IMR-90 (cell line): ENCODE data around the gene TMEM143. TPM values are rescaled to one million over a fixed set of nuclear protein-coding genes. Genes with fewer than 3 reads are reported as not detected.

Source experiments
- ATAC-seq: fragments of 200-7000 bp; cut with Tn5 transposase; 2 replicates; pipeline ENCODE4 v1.9.1; 2020; ENCODE audit warnings: low read depth, mild to moderate bottlenecking, moderate library complexity
- BruUV-seq: library from RNA; stranded (reverse); fragments of 400-500 nt; replicated peaks from 2 replicates; lab custom pipeline; 2021; lab: Mats Ljungman, UMichigan
- CTCF ChIA-PET: fragments of 300-600 bp; formaldehyde crosslinking; extraction: SDS; loops from one replicate; lab custom pipeline; 2021; ENCODE audit warnings: antibody characterized with exemption; lab: Yijun Ruan, JAX
- POLR2A ChIA-PET: fragments of 300-600 bp; sonication (Branson Sonifier 250); formaldehyde crosslinking; loops from one replicate; lab custom pipeline; 2022; ENCODE audit warnings: antibody characterized with exemption; ENCODE audit not compliant: unreplicated experiment; lab: Charles Lee
- DNase-seq: peaks from one replicate; pipeline ENCODE4 v3.0.0; 2013
- H2AFZ ChIP-seq: replicated peaks from 2 replicates; pipeline ENCODE3; 2013; ENCODE audit warnings: low read length, mild to moderate bottlenecking; ENCODE audit not compliant: poor library complexity
- H2AK5ac ChIP-seq: 2 replicates; pipeline ENCODE4 v1.6.1; 2013; ENCODE audit warnings: low read depth, low read length, inconsistent platforms
- H2AK9ac ChIP-seq: replicated peaks from 2 replicates; pipeline ENCODE3; 2013; ENCODE audit warnings: mild to moderate bottlenecking, low read depth, low read length, moderate library complexity; ENCODE audit not compliant: poor library complexity
- H2BK120ac ChIP-seq: 2 replicates; pipeline ENCODE4 v1.6.1; 2013; ENCODE audit warnings: low read depth, low read length, inconsistent platforms
- H2BK15ac ChIP-seq: 3 replicates; pipeline ENCODE4 v1.6.1; 2013; ENCODE audit warnings: low read depth, low read length, inconsistent platforms
- H2BK20ac ChIP-seq: 2 replicates; pipeline ENCODE4 v1.6.1; 2013; ENCODE audit warnings: low read depth, mild to moderate bottlenecking, inconsistent platforms, low read length, moderate library complexity
- H2BK5ac ChIP-seq: 2 replicates; pipeline ENCODE4 v1.6.1; 2013; ENCODE audit warnings: mild to moderate bottlenecking, low read depth, low read length, inconsistent platforms; ENCODE audit not compliant: poor library complexity, severe bottlenecking
- H3K14ac ChIP-seq: replicated peaks from 2 replicates; pipeline ENCODE4 v1.6.1; 2013; ENCODE audit warnings: low read depth, low read length, inconsistent platforms
- H3K18ac ChIP-seq: 2 replicates; pipeline ENCODE4 v1.6.1; 2013; ENCODE audit warnings: low read depth, low read length, control low read depth
- H3K23ac ChIP-seq: 2 replicates; pipeline ENCODE4 v1.6.1; 2013; ENCODE audit warnings: low read depth, low read length, inconsistent platforms
- H3K27ac ChIP-seq: 2 replicates; pipeline ENCODE4 v1.5.1; 2013; ENCODE audit warnings: mild to moderate bottlenecking, control low read depth, low read length; ENCODE audit not compliant: insufficient read depth
- H3K27me3 ChIP-seq: 2 replicates; pipeline ENCODE4 v1.6.1; 2013; ENCODE audit warnings: low read length; ENCODE audit not compliant: control insufficient read depth, insufficient read depth
- H3K36me3 ChIP-seq: 2 replicates; pipeline ENCODE4 v1.6.1; 2013; ENCODE audit warnings: low read length, mixed read lengths; ENCODE audit not compliant: control insufficient read depth, insufficient read depth
- H3K4ac ChIP-seq: 2 replicates; pipeline ENCODE4 v1.6.1; 2013; ENCODE audit warnings: low read depth, low read length, inconsistent platforms
- H3K4me1 ChIP-seq: 2 replicates; pipeline ENCODE4 v1.6.1; 2013; ENCODE audit warnings: low read length, mixed read lengths; ENCODE audit not compliant: control insufficient read depth, insufficient read depth
- H3K4me2 ChIP-seq: 2 replicates; pipeline ENCODE4 v1.6.1; 2013; ENCODE audit warnings: low read depth, mild to moderate bottlenecking, control low read depth, low read length, moderate library complexity
- H3K4me3 ChIP-seq: 2 replicates; pipeline ENCODE4 v1.5.1; 2013; ENCODE audit warnings: low read depth, mild to moderate bottlenecking, control low read depth, low read length, moderate library complexity; ENCODE audit not compliant: insufficient read depth
- H3K56ac ChIP-seq: 2 replicates; pipeline ENCODE4 v1.6.1; 2013; ENCODE audit warnings: low read length, inconsistent platforms; ENCODE audit not compliant: insufficient read depth; ENCODE audit errors: extremely low read depth
- H3K79me1 ChIP-seq, 2 experiments: 2 replicates each; pipeline ENCODE4 v1.6.1; 2013; ENCODE audit warnings: low read length in 2 of 2, inconsistent platforms in 1 of 2, low read depth in 1 of 2
- H3K9ac ChIP-seq: 2 replicates; pipeline ENCODE4 v1.6.1; 2013; ENCODE audit warnings: low read depth, low read length, control low read depth
- H3K9me1 ChIP-seq: 2 replicates; pipeline ENCODE4 v1.6.1; 2013; ENCODE audit warnings: low read length, inconsistent platforms; ENCODE audit not compliant: insufficient read depth
- H3K9me3 ChIP-seq: 2 replicates; pipeline ENCODE4 v1.6.1; 2013; ENCODE audit warnings: low read length; ENCODE audit not compliant: control insufficient read depth, insufficient read depth
- H4K20me1 ChIP-seq: 2 replicates; pipeline ENCODE4 v1.6.1; 2013; ENCODE audit warnings: low read length, inconsistent platforms; ENCODE audit not compliant: insufficient read depth
- H4K5ac ChIP-seq: 2 replicates; pipeline ENCODE4 v1.6.1; 2013; ENCODE audit warnings: mild to moderate bottlenecking, low read depth, low read length, control low read depth
- H4K8ac ChIP-seq, 2 experiments: 2 replicates each; pipeline ENCODE4 v1.6.1; 2013; ENCODE audit warnings: low read depth in 2 of 2, low read length in 2 of 2, control low read depth in 1 of 2, inconsistent platforms in 1 of 2
- H4K91ac ChIP-seq: 2 replicates; pipeline ENCODE4 v1.6.1; 2013; ENCODE audit warnings: low read depth, low read length, inconsistent platforms; ENCODE audit not compliant: insufficient read depth
- BHLHE40 ChIP-seq: fragments of 150-350 bp; IDR thresholded peaks from 2 replicates; pipeline ENCODE4 v1.6.1; 2016; ENCODE audit warnings: mild to moderate bottlenecking, low read depth, low read length
- CEBPB ChIP-seq: IDR thresholded peaks from 2 replicates; pipeline ENCODE4 v1.6.1; 2012; ENCODE audit warnings: low read depth, low read length, improper control_type of control experiment
- CHD1 ChIP-seq: IDR thresholded peaks from 2 replicates; pipeline ENCODE4 v1.6.1; 2012; ENCODE audit warnings: low read depth, low read length, improper control_type of control experiment
- FOS ChIP-seq: fragments of 150-350 bp; IDR thresholded peaks from 2 replicates; pipeline ENCODE4 v1.6.1; 2016; ENCODE audit warnings: low read depth, low read length
- MAFK ChIP-seq: IDR thresholded peaks from 2 replicates; pipeline ENCODE4 v1.6.1; 2012; ENCODE audit warnings: low read depth, low read length, improper control_type of control experiment
- MAZ ChIP-seq: IDR thresholded peaks from 2 replicates; pipeline ENCODE4 v1.6.1; 2012; ENCODE audit warnings: low read depth, mild to moderate bottlenecking, low read length, improper control_type of control experiment, moderate library complexity, borderline replicate concordance
- MXI1 ChIP-seq: IDR thresholded peaks from 2 replicates; pipeline ENCODE4 v1.6.1; 2012; ENCODE audit warnings: low read depth, mild to moderate bottlenecking, low read length, moderate library complexity, borderline replicate concordance
- NFE2L2 ChIP-seq: fragments of 150-350 bp; IDR thresholded peaks from 2 replicates; pipeline ENCODE4 v1.6.1; 2016; ENCODE audit warnings: low read depth, mild to moderate bottlenecking, low read length
- POLR2A ChIP-seq: IDR thresholded peaks from 2 replicates; pipeline ENCODE4 v1.6.1; 2012; ENCODE audit warnings: mild to moderate bottlenecking, low read depth, low read length
- RAD21 ChIP-seq: IDR thresholded peaks from 2 replicates; pipeline ENCODE4 v1.6.1; 2012; ENCODE audit warnings: low read length, improper control_type of control experiment
- RCOR1 ChIP-seq: IDR thresholded peaks from 2 replicates; pipeline ENCODE4 v1.6.1; 2012; ENCODE audit warnings: mild to moderate bottlenecking, low read length, improper control_type of control experiment; ENCODE audit not compliant: insufficient replicate concordance
- SMC3 ChIP-seq: fragments of 150-350 bp; IDR thresholded peaks from 2 replicates; pipeline ENCODE4 v1.6.1; 2016; ENCODE audit warnings: low read depth, mild to moderate bottlenecking, antibody characterized with exemption, low read length, moderate library complexity
- WGBS, 2 experiments: methylation state at CpG; one replicate each; pipeline versions ENCODE4 v1.1.5 to v1.1.7; 2013; ENCODE audit warnings: missing lambda C conversion rate in 2 of 2; ENCODE audit not compliant: insufficient read length in 1 of 2; ENCODE audit errors: extremely low coverage in 2 of 2; 5-methylcytosine and 5-hydroxymethylcytosine counted together
- dilution Hi-C: fragments of 300-500 bp; cut with HindIII; formaldehyde crosslinking; loops from one replicate; pipeline ENCODE4 v1.14.3; 2018; ENCODE audit warnings: low sequenced_read_pairs; ENCODE audit not compliant: unreplicated experiment
- in situ Hi-C: fragments of 300-500 bp; cut with MboI; formaldehyde crosslinking; loops from 3 replicates; pipeline ENCODE4 v1.14.3; 2019; ENCODE audit warnings: low sequenced_read_pairs, inconsistent platforms, mixed read lengths
- intact Hi-C: fragments of 100-400 bp; cut with micrococcal nuclease; formaldehyde crosslinking; loops from 2 replicates; pipeline ENCODE4 v1.10.0; 2022
- polyA plus RNA-seq, 3 experiments: library from polyadenylated mRNA; depleted of rRNA; stranded (reverse); fragments of >200 nt; gene quantifications; 2 replicates each; pipeline ENCODE4 v1.2.3, GENCODE V29; 2012; ENCODE audit warnings: low replicate concordance in 1 of 3
- total RNA-seq: library from RNA; depleted of rRNA; stranded (reverse); fragments of >200 nt; gene quantifications from 2 replicates; pipeline ENCODE4 v1.2.3, GENCODE V29; 2012
- TF ChIP-seq, protein P1 (sequence below): conservative IDR thresholded peaks from 2 replicates; pipeline ENCODE4 v1.5.1; 2012; ENCODE audit warnings: mild to moderate bottlenecking, low read depth, low read length, improper control_type of control experiment
- TF ChIP-seq, protein P2 (sequence below): fragments of 150-350 bp; IDR thresholded peaks from 2 replicates; pipeline ENCODE4 v1.6.1; 2016; ENCODE audit warnings: low read depth, mild to moderate bottlenecking, low read length, moderate library complexity, borderline replicate concordance

TMEM143 gene
- total and polyA plus RNA-seq, 2 of the 4 experiments (the other 2 are of a cell fraction) = 1.3 to 7.6 TPM

DNA sequence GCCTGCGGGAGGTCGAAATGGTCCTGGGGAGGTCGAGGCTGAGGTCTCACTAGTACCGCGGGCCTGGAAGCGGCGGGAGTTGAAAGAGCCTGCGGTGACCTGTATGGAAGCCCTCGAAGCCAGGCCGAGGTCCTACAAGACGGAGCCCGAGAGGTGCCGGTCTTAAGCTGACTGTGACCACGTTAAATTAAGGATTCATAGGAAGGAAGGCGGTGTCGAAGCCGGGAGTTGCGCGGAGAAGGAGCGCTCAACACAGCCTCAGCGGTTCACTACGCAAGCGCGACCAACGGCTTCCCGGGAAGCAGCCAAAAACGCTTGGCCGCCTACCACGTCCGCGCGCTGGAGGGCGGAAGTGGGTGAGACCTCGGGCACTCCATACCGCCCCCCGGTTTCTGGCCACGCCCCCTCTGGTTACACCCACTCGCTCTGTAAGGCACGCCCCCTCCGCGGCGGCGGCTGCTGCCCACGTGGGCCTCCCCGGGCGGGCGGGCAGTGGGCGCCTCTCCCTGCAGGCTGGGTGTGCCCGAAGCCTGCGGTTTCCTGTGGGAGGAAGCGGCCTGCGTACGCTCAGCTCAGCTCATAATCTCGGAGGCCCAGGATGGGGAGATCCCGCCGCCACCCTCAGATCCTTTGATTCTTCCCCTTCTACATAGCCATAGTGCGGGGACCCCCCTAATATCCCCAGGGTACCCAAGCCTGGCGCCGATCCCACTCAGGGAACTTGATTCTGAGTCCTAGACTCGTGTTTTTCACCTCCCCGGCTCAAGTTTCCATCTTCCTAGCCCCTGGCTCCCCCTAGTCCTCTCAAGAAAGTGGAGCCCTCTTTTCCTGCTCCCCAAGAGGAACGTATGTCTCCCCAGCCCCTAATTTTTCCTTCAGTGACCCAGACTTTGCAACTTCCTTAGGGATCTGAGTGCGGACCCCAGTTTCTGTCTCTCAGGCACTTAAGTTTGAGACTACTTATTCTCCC lies 41.8 kb downstream of the TMEM143 start:
- Histone ChIP-seq H2AK5ac (peak overlapping the region; percentile 98), H3K18ac (peak overlapping the region; percentile 94), H3K4ac (peak overlapping the region; percentile 98), H3K9me1 (peaks cover 3% of the 10 kb centered on the region; the same call in 1 of the 2 replicates), H3K14ac (peak overlapping the region; percentile 99), H3K9ac (peak overlapping the region; percentile 89), H3K4me1 (peaks cover 17% of the 10 kb centered on the region), H3K4me3 (peak overlapping the region; percentile 54), H3K79me1 (peaks cover 0 to 35% of the 10 kb centered on the region in 2 experiments; a peak in 2 of 4 replicates), H2AK9ac (peak overlapping the region; percentile 99), H2BK20ac (peak overlapping the region; percentile 90), H2AFZ (peak overlapping the region; percentile 91), H2BK5ac (peak overlapping the region; percentile 91), H4K5ac (peak overlapping the region; percentile 96), H4K91ac (peak overlapping the region; percentile 97), H4K8ac (peak overlapping the region; percentile 98), H3K56ac (peak overlapping the region; percentile 94), H4K20me1 (peaks cover 4% of the 10 kb centered on the region), H3K36me3 (no peaks in the 10 kb centered on the region), H3K9me3 (no peaks in the 10 kb centered on the region), H3K23ac (peak overlapping the region; percentile 97), H3K27ac (peak overlapping the region; percentile 96), H2BK15ac (peak overlapping the region; percentile 92), H2BK120ac (peak overlapping the region; percentile 97), H3K27me3 (no peaks in the 10 kb centered on the region), H3K4me2 (peak overlapping the region; percentile 92)
- dilution Hi-C loops = no loop called here
- peak; percentile 98 for DNase-seq
- TSS peak; percentile 34 for BruUV-seq
- intact Hi-C loops = loop anchor here (2.0 to 10.0 kb wide), 3 partner anchors 13 to 263 kb away; partner anchors contain the start of genes GRIN2D and KDELR1
- ChIA-PET CTCF (interaction anchor here (1.0 to 1.3 kb wide), 4 partner anchors 11 to 70 kb away, joined by 3 to 4 read pairs (median 3); partner anchors contain the start of gene KDELR1), POLR2A (interaction anchor here (0.6 to 2.2 kb wide), 2 partner anchors 12 to 1040 kb away, joined by 3 to 24 read pairs; partner anchors contain the start of gene TEAD2)
- peak; percentile 82 for ATAC-seq
- in situ Hi-C loops = no loop called here
- WGBS, 2 experiments = 2% methylated on average over 31 of the region's 63 CpGs; no CpG with 5 or more reads in 1 of the 2 experiments
- TF ChIP-seq SMC3 = no peak
- TF ChIP-seq RAD21 = no peak
- no peak for TF ChIP-seq RCOR1
- TF ChIP-seq MXI1 = peak; percentile 81; the same call in 1 of the 2 replicates
- peak; percentile 62 for TF ChIP-seq BHLHE40
- TF ChIP-seq FOS = no peak
- TF ChIP-seq MAFK = no peak
- TF ChIP-seq, protein P1, sequence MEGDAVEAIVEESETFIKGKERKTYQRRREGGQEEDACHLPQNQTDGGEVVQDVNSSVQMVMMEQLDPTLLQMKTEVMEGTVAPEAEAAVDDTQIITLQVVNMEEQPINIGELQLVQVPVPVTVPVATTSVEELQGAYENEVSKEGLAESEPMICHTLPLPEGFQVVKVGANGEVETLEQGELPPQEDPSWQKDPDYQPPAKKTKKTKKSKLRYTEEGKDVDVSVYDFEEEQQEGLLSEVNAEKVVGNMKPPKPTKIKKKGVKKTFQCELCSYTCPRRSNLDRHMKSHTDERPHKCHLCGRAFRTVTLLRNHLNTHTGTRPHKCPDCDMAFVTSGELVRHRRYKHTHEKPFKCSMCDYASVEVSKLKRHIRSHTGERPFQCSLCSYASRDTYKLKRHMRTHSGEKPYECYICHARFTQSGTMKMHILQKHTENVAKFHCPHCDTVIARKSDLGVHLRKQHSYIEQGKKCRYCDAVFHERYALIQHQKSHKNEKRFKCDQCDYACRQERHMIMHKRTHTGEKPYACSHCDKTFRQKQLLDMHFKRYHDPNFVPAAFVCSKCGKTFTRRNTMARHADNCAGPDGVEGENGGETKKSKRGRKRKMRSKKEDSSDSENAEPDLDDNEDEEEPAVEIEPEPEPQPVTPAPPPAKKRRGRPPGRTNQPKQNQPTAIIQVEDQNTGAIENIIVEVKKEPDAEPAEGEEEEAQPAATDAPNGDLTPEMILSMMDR = peak; percentile 15; the same call in 1 of the 2 replicates
- TF ChIP-seq MAZ = peak; percentile 74; the same call in 1 of the 2 replicates
- TF ChIP-seq CEBPB = no peak
- TF ChIP-seq, protein P2, sequence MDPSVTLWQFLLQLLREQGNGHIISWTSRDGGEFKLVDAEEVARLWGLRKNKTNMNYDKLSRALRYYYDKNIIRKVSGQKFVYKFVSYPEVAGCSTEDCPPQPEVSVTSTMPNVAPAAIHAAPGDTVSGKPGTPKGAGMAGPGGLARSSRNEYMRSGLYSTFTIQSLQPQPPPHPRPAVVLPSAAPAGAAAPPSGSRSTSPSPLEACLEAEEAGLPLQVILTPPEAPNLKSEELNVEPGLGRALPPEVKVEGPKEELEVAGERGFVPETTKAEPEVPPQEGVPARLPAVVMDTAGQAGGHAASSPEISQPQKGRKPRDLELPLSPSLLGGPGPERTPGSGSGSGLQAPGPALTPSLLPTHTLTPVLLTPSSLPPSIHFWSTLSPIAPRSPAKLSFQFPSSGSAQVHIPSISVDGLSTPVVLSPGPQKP = no peak
- 0 out of 2 replicates have a peak, but pooled peaks have one; percentile 45 for TF ChIP-seq CHD1
- TF ChIP-seq POLR2A = peak; percentile 89
- TF ChIP-seq NFE2L2 = no peak
